HUDEP-2 (cell line): Measurements from ENCODE around the gene CAMKK2.
"Not testable (repeated sequence)": the region's sequence is repeated elsewhere in the genome, so short reads cannot be mapped to it uniquely, and the experiment has no call there.

Experiments used
- DNase-seq, 76 experiments: peaks; one replicate each; lab custom pipeline; 2025; ENCODE audit not compliant: unreplicated experiment in 76 of 76; lab: John Stamatoyannopoulos, UW

The CAMKK2 gene

DNA sequence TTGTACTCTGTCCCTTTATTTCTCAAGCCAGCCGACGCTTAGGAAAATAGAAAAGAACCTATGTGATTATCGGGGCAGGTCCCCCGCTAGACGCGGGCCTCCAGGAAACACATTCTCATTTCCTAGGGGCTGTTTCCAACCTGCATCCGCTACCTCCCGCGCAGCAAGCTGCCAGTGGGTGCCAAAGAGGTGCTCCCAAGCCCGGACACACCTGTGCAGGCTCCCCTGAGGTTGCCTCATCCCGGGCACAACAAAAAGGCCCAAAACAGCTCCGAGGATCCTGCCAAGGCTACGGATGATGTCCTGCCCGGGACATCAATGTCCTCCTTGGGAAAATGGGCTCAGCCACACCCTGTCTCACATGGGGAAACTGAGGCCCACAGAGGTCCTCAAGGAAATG is 15.4 kb downstream of the CAMKK2 start:
- not testable (repeated sequence) for DNase-seq

DNA sequence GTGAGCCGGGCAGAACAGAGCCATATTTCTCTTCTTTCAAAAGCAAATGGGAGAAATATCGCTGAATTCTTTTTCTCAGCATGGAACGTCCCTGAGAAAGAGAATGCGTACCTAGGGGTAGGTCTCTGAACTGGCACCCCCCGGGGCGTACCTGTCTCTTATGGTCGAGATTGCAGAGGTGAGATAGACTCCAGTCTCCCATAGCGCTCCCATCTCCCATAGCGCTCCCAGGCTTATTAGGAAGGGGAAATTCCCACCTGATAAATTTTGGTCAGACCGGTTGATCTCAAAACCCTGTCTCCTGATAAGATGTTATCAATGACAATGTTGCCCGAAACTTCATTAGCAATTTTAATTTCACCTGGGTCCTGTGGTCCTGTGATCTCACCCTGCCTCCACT is 16.0 kb downstream of the CAMKK2 start:
- not testable (repeated sequence) for DNase-seq

DNA sequence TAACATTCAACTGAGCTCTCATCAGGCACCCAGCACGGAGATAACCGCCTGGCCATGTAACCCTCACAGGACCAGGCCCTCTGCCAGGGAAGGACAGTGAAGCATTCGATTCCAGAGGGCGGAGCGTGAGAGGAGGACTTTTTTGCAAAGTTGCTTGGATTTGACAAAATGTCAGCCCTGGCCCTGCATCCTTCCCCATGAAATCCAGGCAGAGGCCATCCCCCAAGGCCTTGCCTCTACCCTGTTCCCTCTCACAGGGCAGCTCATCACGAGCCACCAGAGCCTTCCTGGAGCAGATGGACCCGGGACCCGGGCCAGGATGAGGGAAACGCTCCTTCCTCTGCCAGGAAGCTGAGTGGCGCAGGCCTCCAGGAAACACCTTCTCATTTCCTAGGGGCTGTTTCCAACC is 17.0 kb downstream of the CAMKK2 start:
- DNase-seq: peak in 10 of 76 experiments; percentile 9 to 48 (median 20)

DNA sequence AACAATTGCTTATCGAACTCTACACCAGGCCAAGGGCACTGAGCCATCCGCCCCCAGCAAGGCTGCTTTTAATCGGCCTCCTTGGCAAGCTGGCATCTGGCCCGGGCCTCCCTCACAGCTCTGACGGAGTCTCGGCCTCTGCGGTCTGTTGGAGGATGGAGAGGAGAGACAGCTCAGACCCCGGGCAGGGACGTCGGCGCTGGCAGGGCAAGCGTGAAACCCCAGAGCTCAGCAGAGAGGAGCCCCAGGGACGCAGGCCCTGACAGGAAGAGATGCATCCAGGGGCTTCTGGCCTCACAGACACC is 17.5 kb downstream of the CAMKK2 start:
- peak in 51 of 76 experiments; percentile 11 to 86 (median 60) for DNase-seq

DNA sequence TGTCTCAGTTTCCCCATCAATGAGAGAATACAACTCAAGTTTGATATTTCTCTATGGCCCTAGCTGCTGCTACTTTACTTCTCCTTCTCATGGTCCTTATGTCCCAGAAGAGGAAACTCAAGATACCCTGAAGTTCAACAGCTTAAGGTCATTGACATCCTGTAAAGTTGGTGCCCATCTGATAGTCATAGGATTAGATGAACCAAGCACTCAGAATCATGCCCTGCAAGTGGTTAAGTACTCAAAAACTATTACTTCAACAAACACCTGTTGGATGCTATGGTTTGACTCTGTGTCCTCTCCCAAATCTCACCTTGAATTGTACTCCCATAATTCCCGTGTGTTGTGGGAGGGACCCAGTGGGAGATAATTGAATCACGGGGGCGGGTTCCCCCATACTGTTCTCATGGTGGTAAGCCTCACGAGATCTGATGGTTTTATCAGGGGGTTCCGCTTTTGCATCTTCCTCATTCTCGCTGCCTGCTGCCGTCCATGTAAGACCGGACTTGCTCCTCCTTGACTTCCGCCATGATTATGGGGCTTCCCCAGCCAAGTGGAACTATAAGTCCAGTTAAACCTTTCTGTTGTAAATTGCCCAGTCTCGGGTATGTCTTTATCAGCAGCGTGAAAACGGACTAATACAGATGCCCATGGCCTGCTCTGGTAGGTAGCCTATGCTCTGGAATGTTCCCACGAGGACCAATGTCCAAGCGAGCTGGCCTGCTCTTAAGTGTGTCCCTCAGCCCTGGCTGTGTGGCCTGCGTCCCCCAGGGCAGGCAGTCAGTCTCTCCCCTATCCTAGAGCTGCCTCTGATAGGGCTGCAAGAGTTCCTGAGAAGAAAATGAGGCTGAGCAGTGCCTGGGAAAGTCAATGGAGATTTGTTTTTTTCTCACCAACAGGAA is 18.1 kb downstream of the CAMKK2 start:
- no peak for DNase-seq

DNA sequence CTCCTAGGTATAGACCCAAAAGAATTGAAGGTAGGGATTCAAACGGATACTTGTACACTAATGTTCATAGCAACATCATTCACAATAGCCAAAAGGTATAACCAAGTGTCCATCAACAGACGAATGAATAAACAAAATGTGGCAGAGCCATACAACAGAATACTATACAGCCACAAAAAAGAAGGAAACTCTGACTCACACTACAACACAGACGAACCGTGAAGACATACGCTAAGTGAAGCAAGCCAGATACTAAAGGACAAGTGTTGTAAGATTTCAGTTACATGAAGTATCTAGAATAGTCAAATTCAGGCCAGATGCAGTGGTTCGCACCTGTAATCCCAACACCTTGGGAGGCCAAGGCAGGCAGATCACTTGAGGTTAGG is 19.1 kb downstream of the CAMKK2 start:
- DNase-seq: no peak

DNA sequence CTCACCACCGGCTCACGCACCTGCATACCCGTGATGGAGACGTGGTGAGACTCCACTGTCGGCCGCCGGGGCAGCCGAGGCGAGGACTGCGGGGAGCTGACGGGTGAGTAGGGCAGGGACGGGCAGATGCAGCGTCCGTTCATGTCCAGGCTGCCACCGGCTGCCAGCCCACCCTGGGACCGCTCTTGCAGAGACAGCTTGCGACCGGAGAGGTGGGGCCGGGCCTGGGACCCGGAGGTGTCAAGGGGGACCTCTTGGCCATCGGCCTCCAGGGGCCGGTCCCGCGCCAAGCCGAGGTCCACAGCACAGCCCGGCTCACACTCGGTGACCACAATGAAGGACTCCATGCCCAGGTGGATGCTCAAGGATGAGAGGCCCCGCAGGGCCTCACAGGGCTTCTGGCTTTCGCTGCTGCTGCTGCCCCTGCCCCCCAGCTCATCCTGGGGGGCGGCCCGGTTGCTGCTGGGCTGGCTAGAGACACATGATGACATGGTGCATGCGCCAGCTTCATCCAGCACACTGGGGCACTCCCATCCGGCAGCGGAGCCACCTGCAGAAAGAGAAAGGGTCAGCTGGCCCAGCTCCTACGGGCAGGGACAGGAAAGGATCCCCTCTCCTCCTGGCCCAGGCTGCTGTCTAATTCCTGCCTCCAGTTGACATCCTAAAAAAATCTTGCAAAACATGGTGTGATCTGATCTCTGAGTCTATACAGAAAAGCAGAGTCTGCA is 22.3 kb downstream of the CAMKK2 start:
- no peak for DNase-seq

DNA sequence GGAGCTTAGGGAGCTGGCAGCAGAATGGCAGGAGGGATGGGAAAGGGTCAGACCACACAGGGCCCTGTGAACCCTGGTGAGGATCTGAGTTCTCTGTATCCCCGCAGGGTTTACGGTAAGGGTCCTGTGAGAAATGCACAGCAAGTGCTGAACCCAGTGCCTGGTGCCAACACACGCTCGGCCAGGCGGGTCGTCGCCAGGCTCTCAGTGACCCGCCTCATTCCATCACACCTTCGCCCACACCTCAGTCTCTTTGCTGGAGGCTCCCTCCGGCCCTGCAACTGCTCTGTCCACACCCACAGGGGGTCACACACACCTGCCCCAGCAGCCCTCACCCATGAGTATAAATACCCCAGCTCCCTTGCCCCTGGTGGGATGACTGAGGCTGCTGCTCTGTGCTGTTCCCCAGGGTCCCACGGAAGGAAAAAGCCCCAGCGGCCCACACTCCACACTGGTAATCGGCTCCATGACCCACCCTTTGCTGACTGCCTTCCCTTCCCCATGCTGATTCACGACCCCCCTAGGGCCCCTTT is 23.1 kb downstream of the CAMKK2 start:
- no peak for DNase-seq

DNA sequence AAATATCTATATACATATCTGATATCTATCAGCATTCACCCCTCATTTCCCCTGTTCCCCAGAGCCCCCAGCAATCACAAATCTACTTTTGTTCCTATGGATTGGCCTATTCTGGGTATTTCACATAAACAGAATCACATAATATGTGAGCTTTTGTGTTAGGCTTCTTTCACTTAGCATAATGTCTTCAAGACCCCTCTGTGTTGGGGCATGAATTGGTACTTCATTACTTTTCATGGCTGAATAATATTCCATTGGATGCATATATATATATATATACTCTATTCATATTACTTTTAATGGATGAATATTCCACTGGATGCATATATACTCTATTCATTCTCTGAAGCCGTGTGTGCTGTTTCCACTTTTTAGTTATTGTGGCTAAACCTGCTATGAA is 28.7 kb downstream of the CAMKK2 start:
- no peak for DNase-seq

DNA sequence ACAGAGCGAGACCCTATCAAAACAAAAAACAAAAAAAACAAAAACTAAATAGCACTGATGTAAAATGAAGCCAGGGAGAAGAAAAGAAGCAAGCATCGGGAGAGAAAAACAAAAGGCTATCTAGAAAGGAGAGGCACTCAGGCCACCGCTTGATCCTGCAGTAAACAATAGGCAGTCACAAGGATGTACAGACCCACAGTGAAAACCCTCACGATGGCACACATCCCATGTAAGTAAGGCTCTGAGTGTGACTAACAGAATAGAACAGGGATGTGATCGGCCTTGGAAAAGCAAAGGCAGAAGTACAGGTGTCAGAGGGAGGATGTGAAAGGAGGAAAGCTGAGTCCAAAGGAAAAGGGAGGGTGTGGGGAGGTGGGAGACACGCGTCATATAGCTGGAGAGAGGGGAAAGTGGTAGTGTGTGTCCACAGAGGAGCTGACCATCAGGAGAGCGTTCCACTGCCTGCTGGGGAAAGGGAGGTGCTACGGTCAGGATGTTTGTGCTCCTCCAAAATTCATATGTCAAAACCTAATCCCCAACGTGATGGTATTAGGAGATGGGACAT is 31.5 kb downstream of the CAMKK2 start:
- DNase-seq: no peak

DNA sequence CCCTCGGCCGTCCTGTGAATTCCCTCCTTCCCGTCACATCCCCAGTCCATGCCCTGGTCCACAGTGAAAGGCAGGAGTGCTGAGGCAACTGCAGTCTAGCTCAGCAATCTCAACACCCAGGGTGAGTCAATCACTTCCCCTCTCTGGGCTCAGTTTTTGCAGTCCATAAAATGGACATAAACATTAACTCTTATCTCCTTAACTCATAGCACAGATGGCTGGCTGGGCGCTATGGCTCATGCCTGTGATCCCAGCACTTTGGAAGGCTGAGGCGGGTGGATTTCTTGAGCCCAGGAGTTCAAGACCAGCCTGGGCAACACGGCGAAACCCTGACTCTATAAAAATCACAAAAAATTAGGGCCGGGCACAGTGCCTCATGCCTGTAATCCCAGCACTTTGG is 32.4 kb downstream of the CAMKK2 start:
- DNase-seq: no peak

DNA sequence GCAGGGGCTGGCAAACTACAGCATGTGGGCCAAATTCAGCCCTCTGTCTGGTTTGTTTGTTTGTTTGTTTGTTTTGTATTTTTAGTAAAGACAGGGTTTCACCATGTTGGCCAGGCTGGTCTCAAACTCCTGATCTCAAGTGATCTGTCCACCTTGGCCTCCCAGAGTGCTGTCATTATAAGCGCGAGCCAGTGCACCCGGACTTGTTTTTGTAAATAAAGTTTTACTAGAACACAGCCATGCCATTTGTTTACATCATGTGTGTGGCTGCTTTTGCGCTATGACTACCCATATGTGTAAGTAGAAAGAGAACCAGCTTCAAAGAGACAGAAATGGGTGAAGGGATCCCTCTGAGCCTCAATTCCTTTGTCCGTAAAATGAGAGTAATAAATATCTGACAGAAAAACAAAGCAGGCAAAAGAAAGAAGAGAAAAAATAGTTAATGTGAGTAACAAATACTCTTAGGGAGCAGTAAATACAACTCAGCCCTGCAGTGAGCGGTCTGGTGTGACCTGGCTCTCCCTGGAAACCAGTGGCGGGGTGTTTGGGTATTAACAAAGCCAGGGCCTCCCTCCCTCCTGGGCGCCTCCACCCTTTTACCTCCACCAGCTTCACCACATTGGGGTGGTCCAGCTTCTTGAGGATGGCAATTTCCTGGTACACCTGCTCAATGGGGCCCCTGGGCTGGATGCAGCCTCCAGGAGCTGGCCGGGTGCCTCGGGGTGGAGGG is 33.1 kb downstream of the CAMKK2 start:
- no peak for DNase-seq

DNA sequence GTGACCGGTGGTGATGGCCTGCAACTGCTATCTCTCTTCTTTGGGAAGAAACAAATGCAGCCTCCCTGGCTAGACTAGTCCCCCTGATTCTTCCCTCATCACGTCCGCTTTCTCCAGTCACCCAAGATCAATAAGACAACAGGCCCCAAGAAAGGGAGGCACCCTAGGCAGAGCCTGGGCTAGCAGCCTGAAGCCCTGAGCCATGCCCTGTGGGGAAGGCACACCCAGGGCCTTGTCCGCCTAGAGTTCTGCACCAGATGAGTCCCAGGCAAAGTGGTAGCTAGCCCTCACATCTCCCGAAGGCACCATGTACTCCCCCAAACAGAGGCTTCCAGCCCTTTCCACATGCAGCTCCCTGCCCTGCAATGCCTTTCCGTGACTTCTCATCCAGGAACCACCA is 35.1 kb downstream of the CAMKK2 start:
- DNase-seq: no peak

DNA sequence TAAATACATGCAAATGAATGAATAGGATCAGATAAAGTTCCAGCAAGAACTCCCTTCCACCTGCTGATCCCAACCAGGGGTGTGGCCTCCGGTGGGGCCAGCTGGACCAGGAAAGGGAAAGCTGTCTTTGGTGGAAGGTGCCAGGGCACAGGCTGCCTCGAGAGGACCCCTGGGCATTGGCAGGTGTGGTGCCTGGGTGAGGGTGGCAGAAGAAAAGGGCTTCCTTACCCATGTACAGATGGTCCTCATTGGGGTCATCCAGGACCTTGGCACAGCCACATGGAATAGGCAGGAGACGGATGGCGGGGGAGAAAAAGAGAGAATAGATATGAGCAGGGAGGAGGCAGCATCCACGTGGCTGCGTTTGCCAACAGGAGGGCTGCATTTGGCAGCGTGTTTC is 36.4 kb downstream of the CAMKK2 start:
- no peak for DNase-seq

DNA sequence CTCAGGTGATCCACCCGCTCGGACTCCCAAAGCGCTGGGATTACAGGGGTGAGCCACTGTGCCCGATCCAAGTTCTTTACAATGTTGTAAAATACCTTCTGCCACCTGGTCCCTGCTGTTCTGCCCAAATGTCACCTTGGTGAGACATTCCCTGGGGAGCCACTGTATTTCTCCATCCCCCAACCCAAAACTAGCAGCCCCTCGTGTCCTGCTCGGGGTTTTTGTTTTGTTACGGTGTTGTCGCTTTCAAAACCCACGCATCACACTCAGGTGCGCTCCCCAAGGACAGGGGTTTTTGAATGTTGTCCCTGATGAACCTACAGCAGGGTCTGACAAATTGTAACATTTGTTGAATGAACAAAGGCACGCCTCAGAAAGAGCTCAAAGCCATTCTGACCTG is 37.4 kb downstream of the CAMKK2 start:
- no peak for DNase-seq

DNA sequence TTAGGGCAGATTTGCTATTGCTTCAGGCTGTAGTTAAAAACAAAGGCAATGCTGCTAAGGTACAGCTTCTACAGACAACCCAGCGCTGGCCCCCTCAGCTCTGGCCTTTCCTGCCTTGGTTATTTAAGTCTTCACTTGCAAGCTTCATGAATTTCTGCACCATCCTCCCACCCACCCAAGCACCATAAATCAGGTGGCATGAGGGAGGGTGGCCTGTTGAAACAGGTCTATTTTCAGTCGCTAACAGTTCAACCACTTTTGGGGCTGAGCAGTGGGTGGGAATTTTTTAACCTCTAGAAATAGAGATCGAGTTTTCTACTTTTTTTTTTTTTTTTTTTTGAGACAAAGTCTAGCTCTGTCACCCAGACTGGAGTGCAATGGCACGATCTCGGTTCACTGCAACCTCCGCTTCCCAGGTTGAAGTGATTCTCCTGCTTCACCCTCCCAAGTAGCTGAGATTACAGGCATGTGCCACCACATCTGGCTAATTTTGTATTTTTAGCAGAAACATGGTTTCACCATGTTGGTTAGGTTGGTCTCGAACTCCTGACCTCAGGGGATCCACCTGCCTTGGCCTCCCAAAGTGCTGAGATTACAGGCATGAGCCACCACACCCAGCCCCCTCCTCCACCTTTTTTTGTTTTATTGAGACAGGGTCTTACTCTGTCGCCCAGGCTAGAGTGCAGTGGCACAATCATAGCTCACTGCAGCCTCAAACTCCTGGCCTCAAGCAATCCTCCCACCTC is 38.6 kb downstream of the CAMKK2 start:
- not testable (repeated sequence) for DNase-seq

DNA sequence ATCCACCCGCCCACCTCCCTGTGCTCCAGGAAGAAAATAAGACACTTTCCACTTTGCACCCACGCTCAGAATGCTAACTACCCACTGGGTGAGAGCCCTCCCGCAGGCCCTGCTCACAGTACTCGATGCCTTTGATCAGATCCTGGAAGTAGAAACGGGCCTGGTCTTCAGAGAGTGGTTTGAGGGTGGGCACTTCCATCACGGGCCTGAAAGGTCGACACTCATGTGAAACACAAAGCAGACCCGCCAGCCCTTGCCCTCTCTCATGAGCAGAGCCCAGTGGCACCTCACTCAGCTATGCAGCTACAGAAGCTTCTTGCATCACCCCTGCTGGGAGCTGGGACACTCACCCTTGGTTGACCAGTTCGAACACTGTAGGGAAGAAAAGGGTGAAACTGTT is 41.1 kb downstream of the CAMKK2 start:
- DNase-seq: no peak

DNA sequence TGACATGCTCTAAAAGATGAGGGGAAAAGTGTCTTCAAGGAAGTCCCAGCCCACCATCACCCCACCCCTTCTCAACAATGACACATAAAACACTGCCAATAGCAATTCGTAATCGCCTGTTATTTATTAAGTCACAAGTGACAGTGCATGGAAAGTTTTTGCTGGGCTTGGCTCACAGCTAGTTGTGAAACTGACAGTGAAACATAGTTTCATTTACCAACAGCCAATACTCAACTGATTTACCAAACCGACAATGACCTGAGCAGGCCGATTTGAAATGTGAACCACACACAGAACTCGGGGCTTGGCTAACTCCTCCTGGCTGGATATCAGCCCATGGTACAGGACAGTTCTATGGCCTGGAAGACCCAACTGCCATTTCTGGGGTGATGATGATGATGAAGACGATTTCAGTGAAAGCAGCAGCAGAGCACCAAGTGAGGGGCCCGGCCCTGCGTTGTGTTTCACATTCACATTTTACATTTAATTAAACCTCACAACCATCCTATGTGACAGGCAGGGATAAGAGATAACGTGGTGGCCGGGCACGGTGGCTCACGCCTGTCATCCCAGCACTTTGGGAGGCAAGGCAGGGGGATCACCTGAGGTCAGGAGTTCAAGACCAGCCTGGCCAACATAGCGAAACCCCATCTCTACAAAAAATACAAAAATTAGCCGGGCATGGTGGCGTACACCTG is 42.7 kb downstream of the CAMKK2 start:
- DNase-seq: no peak

DNA sequence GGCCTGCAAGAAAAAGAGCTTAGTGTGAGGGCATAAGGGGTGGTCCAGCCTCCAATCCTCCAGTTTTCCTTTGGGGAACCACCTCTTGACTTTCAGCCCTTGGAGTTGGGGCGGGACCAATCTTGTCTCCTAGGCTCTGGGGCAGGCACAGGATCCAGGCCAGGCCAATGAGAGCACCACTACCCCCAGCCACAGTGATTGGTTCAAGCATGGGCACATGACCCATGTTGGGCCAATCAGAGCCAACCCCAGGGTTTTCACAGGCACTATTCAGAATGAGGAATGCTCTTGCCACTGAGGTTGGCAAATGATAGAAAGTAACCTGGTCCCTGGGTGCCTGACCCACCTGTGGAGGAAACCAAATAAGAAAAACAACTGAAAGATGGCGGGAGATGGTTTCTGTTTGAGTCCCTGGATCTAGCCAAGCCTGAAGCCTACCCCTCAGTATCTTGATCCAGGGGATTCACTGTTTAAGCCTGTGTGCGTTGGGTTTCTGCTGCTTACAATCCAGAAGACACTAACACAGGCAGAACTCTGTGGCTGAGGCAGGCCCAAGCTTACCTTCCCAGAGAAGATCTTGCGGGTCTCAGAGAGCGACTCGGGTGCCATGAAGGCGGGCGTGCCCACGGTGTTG is 43.7 kb downstream of the CAMKK2 start:
- no peak for DNase-seq
